A549 (cell line): ENCODE data around the gene WSB2. TPM values are rescaled to one million over a fixed set of nuclear protein-coding genes. Genes with fewer than 3 reads are reported as not detected.

Experiments
- ATAC-seq, 2 experiments: fragments of 200-7000 bp in 1 of 2; fragments of >200 bp in 1 of 2; cut with Nextera tagmentation in 1 of 2; cut with Tn5 transposase in 1 of 2; 3 replicates each; pipeline versions ENCODE4 v1.8.0 to v1.9.1; 2018 to 2020; ENCODE audit warnings: mild to moderate bottlenecking in 1 of 2, moderate library complexity in 1 of 2
- CTCF ChIA-PET: fragments of 300-600 bp; sonication (Branson Sonifier 250); formaldehyde crosslinking; extraction: SDS; loops from one replicate; lab custom pipeline; 2021; ENCODE audit warnings: antibody characterized with exemption, inconsistent platforms; lab: Yijun Ruan, JAX
- POLR2A ChIA-PET: fragments of 350-600 bp; formaldehyde crosslinking; extraction: SDS; loops from one replicate; lab custom pipeline; 2021; ENCODE audit warnings: antibody characterized with exemption, inconsistent platforms; lab: Yijun Ruan, JAX
- DNase-seq, 2 experiments: peaks; one replicate each; pipeline versions ENCODE4 v3.0.0 to v3.0.0-alpha.2; 2011 to 2016; ENCODE audit warnings: low read depth in 1 of 2, low spot score in 1 of 2
- FAIRE-seq: peaks from 2 replicates; lab custom pipeline; 2011; peaks lifted over from hg19 to GRCh38; lab: Jason Lieb, UNC
- H3K27ac ChIP-seq, 2 experiments: fragments of >200 bp; sonication (Bioruptor Twin); formaldehyde crosslinking; 3 replicates each; pipeline ENCODE4 v1.5.1; 2016 to 2017
- H3K4me1 ChIP-seq: fragments of >200 bp; sonication (Bioruptor Twin); formaldehyde crosslinking; 3 replicates; pipeline ENCODE4 v1.6.1; 2016
- H3K4me2 ChIP-seq: fragments of >200 bp; sonication (Bioruptor Twin); formaldehyde crosslinking; 3 replicates; pipeline ENCODE4 v1.6.1; 2016
- H3K4me3 ChIP-seq: fragments of >200 bp; sonication (Bioruptor Twin); formaldehyde crosslinking; 3 replicates; pipeline ENCODE4 v1.5.1; 2016
- H3K9me3 ChIP-seq: fragments of >200 bp; sonication (Bioruptor Twin); formaldehyde crosslinking; 3 replicates; pipeline ENCODE4 v1.6.1; 2016
- BHLHE40 ChIP-seq: IDR thresholded peaks from 2 replicates; pipeline ENCODE4 v1.6.1; 2012; ENCODE audit warnings: low read depth, low read length, inconsistent platforms
- CTCF ChIP-seq: fragments of >200 bp; sonication (Bioruptor Twin); formaldehyde crosslinking; IDR thresholded peaks from 3 replicates; pipeline ENCODE4 v1.5.1; 2016
- E2F6 ChIP-seq: IDR thresholded peaks from 2 replicates; pipeline ENCODE4 v1.6.1; 2012; ENCODE audit warnings: low read depth, borderline replicate concordance
- EHF ChIP-seq: fragments of 250-450 bp; sonication (Bioruptor Pico); IDR thresholded peaks from 2 replicates; pipeline ENCODE4 v1.5.0; 2020; ENCODE audit warnings: mild to moderate bottlenecking
- ELK1 ChIP-seq: fragments of 150-350 bp; IDR thresholded peaks from 2 replicates; pipeline ENCODE4 v1.6.1; 2014; ENCODE audit warnings: low read depth, mild to moderate bottlenecking, low read length
- FOSB ChIP-seq: fragments of 250-450 bp; sonication (Bioruptor Pico); IDR thresholded peaks from 2 replicates; pipeline ENCODE4 v1.5.0; 2020; ENCODE audit warnings: mild to moderate bottlenecking, moderate library complexity
- FOSL2 ChIP-seq, 2 experiments: fragments of 450-650 bp in 1 of 2; fragments of >200 bp in 1 of 2; sonication (Bioruptor Twin) in 1 of 2; formaldehyde crosslinking; IDR thresholded peaks; 2 replicates each; pipeline versions ENCODE4 v1.5.0 to v1.6.1; 2016 to 2020; ENCODE audit warnings: mild to moderate bottlenecking in 1 of 2, moderate library complexity in 1 of 2
- FOXS1 ChIP-seq: fragments of 250-450 bp; sonication (Bioruptor Pico); IDR thresholded peaks from 2 replicates; pipeline ENCODE4 v1.5.0; 2020; ENCODE audit warnings: mild to moderate bottlenecking, moderate library complexity
- HMGXB4 ChIP-seq: fragments of 250-450 bp; sonication (Bioruptor Pico); IDR thresholded peaks from 2 replicates; pipeline ENCODE4 v1.5.0; 2021; ENCODE audit warnings: mild to moderate bottlenecking, moderate library complexity, borderline replicate concordance
- HOXA7 ChIP-seq: fragments of 250-450 bp; sonication (Bioruptor Pico); IDR thresholded peaks from 2 replicates; pipeline ENCODE4 v1.5.0; 2020; ENCODE audit warnings: mild to moderate bottlenecking, moderate library complexity
- HOXB13 ChIP-seq: fragments of 250-450 bp; sonication (Bioruptor Pico); IDR thresholded peaks from 2 replicates; pipeline ENCODE4 v1.5.0; 2020; ENCODE audit warnings: low read depth, mild to moderate bottlenecking, moderate library complexity
- KDM5A ChIP-seq: fragments of 200-600 bp; sonication (generic); IDR thresholded peaks from 2 replicates; pipeline ENCODE4 v1.6.1; 2016; ENCODE audit warnings: antibody characterized with exemption, mild to moderate bottlenecking
- MAFK ChIP-seq: fragments of 450-650 bp; IDR thresholded peaks from 2 replicates; pipeline ENCODE4 v1.6.1; 2014; ENCODE audit not compliant: partially characterized antibody
- MAX ChIP-seq: IDR thresholded peaks from 2 replicates; pipeline ENCODE4 v1.6.1; 2012
- MAZ ChIP-seq: fragments of 150-350 bp; IDR thresholded peaks from 2 replicates; pipeline ENCODE4 v1.6.1; 2014; ENCODE audit warnings: antibody characterized with exemption, low read depth, low read length, borderline replicate concordance
- NPAS2 ChIP-seq: fragments of 250-450 bp; sonication (Bioruptor Pico); IDR thresholded peaks from 2 replicates; pipeline ENCODE4 v1.8.0; 2022; ENCODE audit warnings: mild to moderate bottlenecking, moderate library complexity, borderline replicate concordance
- RAD21 ChIP-seq, 2 experiments: fragments of >200 bp in 1 of 2; sonication (Bioruptor Twin) in 1 of 2; formaldehyde crosslinking in 1 of 2; IDR thresholded peaks in 1 of 2; conservative IDR thresholded peaks in 1 of 2; 2 replicates in 1 of 2; 3 replicates in 1 of 2; pipeline ENCODE4 v1.6.1; 2012 to 2018; ENCODE audit warnings: inconsistent platforms in 1 of 2
- RARB ChIP-seq: fragments of 250-450 bp; sonication (Bioruptor Pico); IDR thresholded peaks from 2 replicates; pipeline ENCODE4 v1.8.0; 2021; ENCODE audit warnings: mild to moderate bottlenecking, moderate library complexity
- RCOR1 ChIP-seq: fragments of 150-350 bp; IDR thresholded peaks from 2 replicates; pipeline ENCODE4 v1.6.1; 2014; ENCODE audit warnings: antibody characterized with exemption, low read length, low read depth
- RNF2 ChIP-seq: fragments of 200-600 bp; sonication (generic); IDR thresholded peaks from 2 replicates; pipeline ENCODE4 v1.6.1; 2016; ENCODE audit warnings: low read depth, mild to moderate bottlenecking, antibody characterized with exemption, moderate library complexity, borderline replicate concordance
- SMC3 ChIP-seq: fragments of >200 bp; sonication (Bioruptor Twin); formaldehyde crosslinking; IDR thresholded peaks from 3 replicates; pipeline ENCODE4 v1.6.1; 2018; ENCODE audit warnings: inconsistent platforms
- TFCP2L1 ChIP-seq: fragments of 250-450 bp; sonication (Bioruptor Pico); IDR thresholded peaks from 2 replicates; pipeline ENCODE4 v1.5.0; 2021; ENCODE audit warnings: mild to moderate bottlenecking
- TP53 ChIP-seq: fragments of 250-450 bp; sonication (Bioruptor Pico); IDR thresholded peaks from 2 replicates; pipeline ENCODE4 v1.5.0; 2021; ENCODE audit warnings: mild to moderate bottlenecking, moderate library complexity
- ZC3H11A ChIP-seq: fragments of 450-650 bp; IDR thresholded peaks from 2 replicates; pipeline ENCODE4 v1.6.1; 2014; ENCODE audit warnings: antibody characterized with exemption, mild to moderate bottlenecking
- ZNF302 ChIP-seq: fragments of 250-450 bp; sonication (Bioruptor Pico); IDR thresholded peaks from 2 replicates; pipeline ENCODE4 v1.9.0; 2021; ENCODE audit warnings: inconsistent platforms, mild to moderate bottlenecking, moderate library complexity
- whole genome bisulfite sequencing: methylation state at CpG from one replicate; pipeline ENCODE4 v1.1.6; 2017; ENCODE audit errors: missing lambda C conversion rate; 5-methylcytosine and 5-hydroxymethylcytosine counted together
- polyA plus RNA-seq, 4 experiments: library from polyadenylated mRNA; depleted of rRNA in 3 of 4; stranded (reverse); fragments of >200 nt; fragmentation: RNase III in 1 of 4; extraction: RNeasy Plus Mini Kit Qiagen cat#74134 plus additional on column Dnase treatment in 1 of 4; gene quantifications; 2 replicates in 3 of 4; 3 replicates in 1 of 4; pipeline ENCODE4 v1.2.3, GENCODE V29; 2011 to 2017

Gene WSB2
- polyA plus RNA-seq, 2 of the 4 experiments (the other 2 are of a cell fraction) = 40.5 to 93.5 TPM

- ChIA-PET POLR2A (interaction anchor here (0.6 to 1.0 kb wide), 2 partner anchors 48 to 159 kb away, joined by 4 to 7 read pairs; no protein-coding TSS in a partner anchor), CTCF (interaction anchor here (0.6 to 10.1 kb wide), 32 partner anchors 9 to 824 kb away, joined by 3 to 203 read pairs (median 4); partner anchors contain the start of gene WSB2)
- ATAC-seq (peak; percentile 84 to 89), FAIRE-seq (no peak)
- Histone ChIP-seq H3K9me3 (no peaks in the 10 kb centered on the region), H3K4me3 (no peak overlapping the region), H3K4me1 (peaks cover 15% of the 10 kb centered on the region; the same call in 2 of the 3 replicates)
- WGBS = 79% methylated on average over 5 of the region's 5 CpGs
- TF ChIP-seq HOXA7 (CRISPR knock-in tag) (no peak), MAZ (no peak), RNF2 (no peak), HMGXB4 (CRISPR knock-in tag) (no peak), CTCF (peak; percentile 61), EHF (CRISPR knock-in tag) (no peak), TP53 (CRISPR knock-in tag) (no peak), ZNF302 (no peak), MAX (0 out of 2 replicates have a peak, but pooled peaks have one; percentile 40), ZC3H11A (no peak), KDM5A (no peak), SMC3 (peak; percentile 50; the same call in 2 of the 3 replicates), RAD21 (conservative IDR thresholded peaks at IDR 0.05 in 1 of 2, IDR thresholded peaks at IDR 0.05 in 1 of 2) (peak; percentile 67 to 79), HOXB13 (CRISPR knock-in tag) (no peak), TFCP2L1 (CRISPR knock-in tag) (no peak), FOSB (CRISPR knock-in tag) (no peak), RARB (CRISPR knock-in tag) (no peak), RCOR1 (no peak), ELK1 (no peak), NPAS2 (no peak)
- TF ChIP-seq, all 56 proteins: peak for 4
- peak in 1 of 2 experiments; percentile 73 for DNase-seq
- peak overlapping the region in 1 of 2 experiments; percentile 23; a peak in 1 of 6 replicates for H3K27ac ChIP-seq
- no peak overlapping the region for H3K4me2 ChIP-seq
These were observed 26.4 kb downstream of the WSB2 start for GRCh38 chr12:118034429-118035189.

GRCh38 chr12:118033902-118034301 is 27.1 kb downstream of the WSB2 start:
- 87% methylated on average over 5 of the region's 5 CpGs for WGBS
- Histone ChIP-seq H3K27ac (no peak overlapping the region), H3K9me3 (no peaks in the 10 kb centered on the region), H3K4me3 (no peak overlapping the region), H3K4me1 (peaks cover 15% of the 10 kb centered on the region; the same call in 2 of the 3 replicates), H3K4me2 (no peak overlapping the region)
- DNase-seq (no peak), ATAC-seq (no peak), FAIRE-seq (no peak)
- POLR2A ChIA-PET = no interaction called here
- CTCF ChIA-PET = interaction anchor here (1.1 to 10.1 kb wide), 17 partner anchors 8 to 176 kb away, joined by 3 to 203 read pairs (median 6); partner anchors contain the start of gene WSB2
- TF ChIP-seq BHLHE40 = no peak
- no peak for TF ChIP-seq NPAS2
- TF ChIP-seq HOXB13 (CRISPR knock-in tag) = no peak
- TF ChIP-seq ELK1 = no peak
- TF ChIP-seq MAFK = no peak
- TF ChIP-seq E2F6 = no peak
- no peak for TF ChIP-seq FOSL2 (IDR thresholded peaks at IDR 0.05)
- TF ChIP-seq FOSL2 (CRISPR knock-in tag; IDR thresholded peaks at IDR 0.05) = no peak
- TF ChIP-seq FOXS1 = no peak
